Liver (tissue), 9 donors: ENCODE measurements around the gene MCTP1. TPM values are rescaled to one million over a fixed set of nuclear protein-coding genes. Genes with fewer than 3 reads are reported as not detected.

Experiments used
- DNase-seq: peaks from one replicate; pipeline ENCODE4 v3.0.0-alpha.2; 2017; ENCODE audit warnings: low spot score
- H3K27ac ChIP-seq, 2 donors: one replicate each; pipeline ENCODE4 v1.7.0; 2013; ENCODE audit warnings: inconsistent platforms in 2 of 2, low read length in 2 of 2, control low read depth in 1 of 2, low read depth in 1 of 2, mild to moderate bottlenecking in 1 of 2
- H3K27me3 ChIP-seq, 4 donors: one replicate each; pipeline versions ENCODE4 v1.6.1 to v1.7.0; 2013; ENCODE audit warnings: low read length in 3 of 4, inconsistent platforms in 1 of 4, mild to moderate bottlenecking in 1 of 4, moderate library complexity in 1 of 4; ENCODE audit not compliant: control insufficient read depth in 4 of 4, insufficient read depth in 4 of 4
- H3K36me3 ChIP-seq, 4 donors: one replicate each; pipeline versions ENCODE4 v1.6.1 to v1.7.0; 2013; ENCODE audit warnings: low read length in 3 of 4, mild to moderate bottlenecking in 3 of 4, low read depth in 1 of 4, moderate library complexity in 1 of 4; ENCODE audit not compliant: control insufficient read depth in 4 of 4, insufficient read depth in 3 of 4
- H3K4me1 ChIP-seq, 4 donors: one replicate each; pipeline versions ENCODE4 v1.6.1 to v1.7.0; 2013; ENCODE audit warnings: low read length in 3 of 4, mild to moderate bottlenecking in 3 of 4, moderate library complexity in 1 of 4; ENCODE audit not compliant: control insufficient read depth in 4 of 4, insufficient read depth in 4 of 4
- H3K4me3 ChIP-seq, 3 donors: one replicate each; pipeline versions ENCODE4 v1.6.1 to v1.7.0; 2013; ENCODE audit warnings: low read length in 3 of 3, control low read depth in 1 of 3, low read depth in 1 of 3, mild to moderate bottlenecking in 1 of 3
- H3K9ac ChIP-seq, 2 donors: one replicate each; pipeline ENCODE4 v1.7.0; 2013; ENCODE audit warnings: low read length in 2 of 2, mild to moderate bottlenecking in 2 of 2, moderate library complexity in 2 of 2, control low read depth in 1 of 2, low read depth in 1 of 2
- H3K9me3 ChIP-seq, 4 donors: one replicate each; pipeline versions ENCODE4 v1.6.1 to v1.7.0; 2013; ENCODE audit warnings: low read length in 3 of 4; ENCODE audit not compliant: control insufficient read depth in 4 of 4
- ATF3 ChIP-seq: IDR thresholded peaks from 2 replicates; pipeline ENCODE4 v1.6.1; 2016; ENCODE audit warnings: antibody characterized with exemption
- CTCF ChIP-seq: fragments of 150-350 bp; IDR thresholded peaks from 2 replicates; pipeline ENCODE4 v1.5.1; 2017; ENCODE audit warnings: improper control_type of control experiment, low read depth, low read length; ENCODE audit not compliant: missing input control
- FOXA1 ChIP-seq: IDR thresholded peaks from 2 replicates; pipeline ENCODE4 v1.6.1; 2016; ENCODE audit warnings: antibody characterized with exemption
- FOXA2 ChIP-seq: IDR thresholded peaks from 2 replicates; pipeline ENCODE4 v1.6.1; 2016; ENCODE audit warnings: antibody characterized with exemption
- GABPA ChIP-seq, 2 donors: IDR thresholded peaks in 1 of 2; conservative IDR thresholded peaks in 1 of 2; 2 replicates each; pipeline ENCODE4 v1.6.1; 2016; ENCODE audit warnings: antibody characterized with exemption in 2 of 2, mild to moderate bottlenecking in 1 of 2, moderate library complexity in 1 of 2
- HNF4A ChIP-seq, 2 donors: conservative IDR thresholded peaks; 2 replicates each; pipeline ENCODE4 v1.6.1; 2016; ENCODE audit warnings: antibody characterized with exemption in 2 of 2, mild to moderate bottlenecking in 2 of 2
- HNF4G ChIP-seq: IDR thresholded peaks from 2 replicates; pipeline ENCODE4 v1.6.1; 2016; ENCODE audit warnings: antibody characterized with exemption
- JUND ChIP-seq, 2 donors: IDR thresholded peaks; 2 replicates each; pipeline ENCODE4 v1.6.1; 2016; ENCODE audit warnings: antibody characterized with exemption in 2 of 2
- MAX ChIP-seq: IDR thresholded peaks from 2 replicates; pipeline ENCODE4 v1.6.1; 2016; ENCODE audit warnings: antibody characterized with exemption
- RAD21 ChIP-seq, 2 donors: IDR thresholded peaks; 2 replicates each; pipeline ENCODE4 v1.6.1; 2016; ENCODE audit warnings: antibody characterized with exemption in 2 of 2, mild to moderate bottlenecking in 2 of 2
- REST ChIP-seq: IDR thresholded peaks from 2 replicates; pipeline ENCODE4 v1.6.1; 2016; ENCODE audit warnings: antibody characterized with exemption, mild to moderate bottlenecking
- RXRA ChIP-seq, 2 donors: IDR thresholded peaks; 2 replicates each; pipeline ENCODE4 v1.6.1; 2017 to 2018; ENCODE audit warnings: antibody characterized with exemption in 2 of 2, mild to moderate bottlenecking in 1 of 2
- SP1 ChIP-seq: IDR thresholded peaks from 2 replicates; pipeline ENCODE4 v1.6.1; 2018; ENCODE audit warnings: antibody characterized with exemption, mild to moderate bottlenecking
- YY1 ChIP-seq: IDR thresholded peaks from 2 replicates; pipeline ENCODE4 v1.6.1; 2016; ENCODE audit warnings: antibody characterized with exemption, mild to moderate bottlenecking
- ZBTB33 ChIP-seq: IDR thresholded peaks from 2 replicates; pipeline ENCODE4 v1.6.1; 2016; ENCODE audit warnings: antibody characterized with exemption
- WGBS: extraction: QIAGEN DNeasy Blood & Tissue Kit; methylation state at CpG from one replicate; pipeline ENCODE4 v1.1.7; 2013; 5-methylcytosine and 5-hydroxymethylcytosine counted together
- polyA plus RNA-seq, 2 donors: library from polyadenylated mRNA; stranded (reverse) in 1 of 2; unstranded in 1 of 2; fragments of 200-250 nt in 1 of 2; fragments of >200 nt in 1 of 2; fragmentation: Nextera tagmentation in 1 of 2; extraction: Ambion mirVana in 1 of 2; gene quantifications; one replicate each; pipeline versions ENCODE4 v1.2.1 to v1.2.3, GENCODE V29; 2013 to 2015
- total RNA-seq, 2 donors: library from RNA; depleted of rRNA; stranded (reverse); fragments of >200 nt; gene quantifications; one replicate each; pipeline ENCODE4 v1.2.3, GENCODE V29; 2014
- donor health status: healthy.
- donor health status: healthy.
- donor health status: healthy.
- donor health status: healthy.
- donor health status: healthy.

The MCTP1 gene
- total and polyA plus RNA-seq, 4 donors, result 0.67 to 7.6 (median 4.3) TPM

- Histone ChIP-seq H3K9me3 (no peaks in the 10 kb centered on the region), H3K36me3 (no peaks in the 10 kb centered on the region), H3K4me3 (no peak overlapping the region), H3K9ac (no peak overlapping the region), H3K27ac (no peak overlapping the region), H3K4me1 (no peaks in the 10 kb centered on the region), H3K27me3 (no peaks in the 10 kb centered on the region)
- TF ChIP-seq HNF4G, result no peak
- no peak for TF ChIP-seq ZBTB33
- TF ChIP-seq YY1, result no peak
- TF ChIP-seq HNF4A (conservative IDR thresholded peaks at IDR 0.05), result no peak
- TF ChIP-seq JUND (IDR thresholded peaks at IDR 0.05), result no peak
- no peak for TF ChIP-seq RAD21 (IDR thresholded peaks at IDR 0.05)
- no peak for TF ChIP-seq FOXA1
- no peak for TF ChIP-seq RXRA (IDR thresholded peaks at IDR 0.05)
- TF ChIP-seq REST, result no peak
- no peak for TF ChIP-seq FOXA2
- TF ChIP-seq ATF3, result no peak
- no peak for TF ChIP-seq CTCF
- no peak for TF ChIP-seq GABPA (IDR thresholded peaks at IDR 0.05 in 1 of 2, conservative IDR thresholded peaks at IDR 0.05 in 1 of 2)
- TF ChIP-seq SP1, result no peak
- TF ChIP-seq MAX, result no peak
- no peak for DNase-seq
- WGBS, result 64% methylated on average over 1 of the region's 1 CpG
Measured at GRCh38 chr5:94759961-94760360, 524.9 kb downstream of the MCTP1 start.

GRCh38 chr5:94759022-94759421, 525.9 kb downstream of the MCTP1 start:
- no peak overlapping the region for H3K4me3 ChIP-seq
- WGBS, result 78% methylated on average over 3 of the region's 3 CpGs
- H3K27me3 ChIP-seq, result no peaks in the 10 kb centered on the region
- H3K36me3 ChIP-seq, result no peaks in the 10 kb centered on the region
- TF ChIP-seq REST (no peak), FOXA1 (no peak)
- no peaks in the 10 kb centered on the region for H3K4me1 ChIP-seq
- no peaks in the 10 kb centered on the region for H3K9me3 ChIP-seq
- DNase-seq, result no peak
- H3K9ac ChIP-seq, result no peak overlapping the region
- no peak overlapping the region for H3K27ac ChIP-seq
